Dermis microvascular lymphatic vessel endothelial cell (primary cell): ENCODE data around the gene TMEM132C. TPM values are rescaled to one million over a fixed set of nuclear protein-coding genes. Genes with fewer than 3 reads are reported as not detected.

ENCODE experiments used
- DNase-seq, 2 donors: peaks; one replicate each; pipeline versions ENCODE4 v3.0.0 to v3.0.0-alpha.2; 2010; ENCODE audit warnings: low read depth in 2 of 2
- total RNA-seq: library from RNA; depleted of rRNA; stranded (reverse); fragments of >200 nt; gene quantifications from 2 replicates; pipeline ENCODE4 v1.2.1, GENCODE V29; 2014

Gene TMEM132C
- total RNA-seq, 1 donor from 2014 or later = not detected

- no peak for DNase-seq
Observed at GRCh38 chr12:128288357-128288756, 21.4 kb downstream of the TMEM132C start.

GRCh38 chr12:128288896-128289295, 21.9 kb downstream of the TMEM132C start:
- no peak for DNase-seq

- DNase-seq = no peak
Observed at GRCh38 chr12:128290938-128291337, 24.0 kb downstream of the TMEM132C start.

- no peak for DNase-seq
Observed at GRCh38 chr12:128298091-128298748, 31.2 kb downstream of the TMEM132C start.

- DNase-seq = no peak
Observed at GRCh38 chr12:128305336-128305892, 38.4 kb downstream of the TMEM132C start.

- no peak for DNase-seq
Observed at GRCh38 chr12:128307791-128308190, 40.8 kb downstream of the TMEM132C start.

- DNase-seq = no peak
Observed at GRCh38 chr12:128312661-128313060, 45.7 kb downstream of the TMEM132C start.

GRCh38 chr12:128313931-128314330, 47.0 kb downstream of the TMEM132C start:
- no peak for DNase-seq

GRCh38 chr12:128314611-128315010, 47.6 kb downstream of the TMEM132C start:
- DNase-seq = no peak

- DNase-seq = no peak
Observed at GRCh38 chr12:128316078-128316477, 49.1 kb downstream of the TMEM132C start.

- no peak for DNase-seq
Observed at GRCh38 chr12:128316973-128317526, 50.1 kb downstream of the TMEM132C start.

GRCh38 chr12:128318341-128318740, 51.4 kb downstream of the TMEM132C start:
- DNase-seq = no peak

GRCh38 chr12:128318946-128319345, 52.0 kb downstream of the TMEM132C start:
- DNase-seq = no peak

GRCh38 chr12:128322341-128322740, 55.4 kb downstream of the TMEM132C start:
- DNase-seq = no peak

GRCh38 chr12:128323145-128323920, 56.4 kb downstream of the TMEM132C start:
- DNase-seq = no peak

- DNase-seq = no peak
Observed at GRCh38 chr12:128325646-128326045, 58.7 kb downstream of the TMEM132C start.

GRCh38 chr12:128326406-128326805, 59.4 kb downstream of the TMEM132C start:
- DNase-seq = no peak

- DNase-seq = no peak
Observed at GRCh38 chr12:128328961-128329360, 62.0 kb downstream of the TMEM132C start.

GRCh38 chr12:128336204-128337070, 69.5 kb downstream of the TMEM132C start:
- no peak for DNase-seq

GRCh38 chr12:128337071-128337345, 70.0 kb downstream of the TMEM132C start:
- DNase-seq = no peak

- no peak for DNase-seq
Observed at GRCh38 chr12:128337431-128338170, 70.6 kb downstream of the TMEM132C start.
